Pons (tissue), 1 donor: ENCODE measurements around the gene CHN1.

Source experiments
- DNase-seq: peaks from one replicate; pipeline ENCODE4 v3.0.0-alpha.2; 2016; ENCODE audit warnings: low spot score

Gene CHN1

GRCh38 chr2:174971868-174972781 lies 33.1 kb downstream of the CHN1 start:
- DNase-seq, result no peak

GRCh38 chr2:174970092-174970491 lies 35.1 kb downstream of the CHN1 start:
- DNase-seq, result no peak

GRCh38 chr2:174969091-174969734 lies 36.0 kb downstream of the CHN1 start:
- DNase-seq, result no peak

GRCh38 chr2:174967691-174968260 lies 37.4 kb downstream of the CHN1 start:
- no peak for DNase-seq

GRCh38 chr2:174967086-174967485 lies 38.1 kb downstream of the CHN1 start:
- no peak for DNase-seq

GRCh38 chr2:174965992-174966744 lies 39.0 kb downstream of the CHN1 start:
- DNase-seq, result no peak

- DNase-seq, result no peak
Measured at GRCh38 chr2:174965551-174965950, 39.6 kb downstream of the CHN1 start.

GRCh38 chr2:174964404-174964803 lies 40.8 kb downstream of the CHN1 start:
- no peak for DNase-seq

- DNase-seq, result no peak
Measured at GRCh38 chr2:174963437-174964400, 41.5 kb downstream of the CHN1 start.

- DNase-seq, result no peak
Measured at GRCh38 chr2:174959787-174960186, 45.4 kb downstream of the CHN1 start.

GRCh38 chr2:174957050-174957449 lies 48.1 kb downstream of the CHN1 start:
- no peak for DNase-seq

- DNase-seq, result no peak
Measured at GRCh38 chr2:174952607-174953006, 52.6 kb downstream of the CHN1 start.

GRCh38 chr2:174951745-174952144 lies 53.4 kb downstream of the CHN1 start:
- DNase-seq, result no peak

GRCh38 chr2:174949988-174950687 lies 55.0 kb downstream of the CHN1 start:
- DNase-seq, result no peak

- DNase-seq, result no peak
Measured at GRCh38 chr2:174945601-174946260, 59.5 kb downstream of the CHN1 start.

GRCh38 chr2:174939046-174939445 lies 66.1 kb downstream of the CHN1 start:
- no peak for DNase-seq

- no peak for DNase-seq
Measured at GRCh38 chr2:174931724-174932123, 73.5 kb downstream of the CHN1 start.

GRCh38 chr2:174929786-174930185 lies 75.4 kb downstream of the CHN1 start:
- DNase-seq, result no peak

- no peak for DNase-seq
Measured at GRCh38 chr2:174925046-174925784, 80.0 kb downstream of the CHN1 start.
